HEK293 (cell line): ENCODE measurements around the gene KRT14.
"Not testable (repeated sequence)": the region's sequence is repeated elsewhere in the genome, so short reads cannot be mapped to it uniquely, and the experiment has no call there.

ENCODE experiments used
- CTCF ChIA-PET: fragments of 350-600 bp; formaldehyde crosslinking; extraction: SDS; loops from one replicate; lab custom pipeline; 2021; ENCODE audit warnings: antibody characterized with exemption; lab: Yijun Ruan, JAX
- POLR2A ChIA-PET: fragments of 300-600 bp; formaldehyde crosslinking; extraction: SDS; loops from one replicate; lab custom pipeline; 2020; ENCODE audit warnings: antibody characterized with exemption, inconsistent platforms; lab: Yijun Ruan, JAX
- H3K27ac ChIP-seq: fragments of 200-500 bp; sonication (Bioruptor generic); 2 replicates; pipeline ENCODE4 v1.5.1; 2014; ENCODE audit warnings: low read depth, low read length, control low read depth, inconsistent platforms; ENCODE audit errors: extremely low read depth
- H3K36me3 ChIP-seq, 2 experiments: fragments of 200-500 bp in 1 of 2; sonication (Bioruptor generic) in 1 of 2; 1 replicate in 1 of 2; 2 replicates in 1 of 2; pipeline ENCODE4 v1.5.1; 2014 to 2017; ENCODE audit warnings: inconsistent platforms in 2 of 2, low read length in 2 of 2; ENCODE audit not compliant: control insufficient read depth in 2 of 2, insufficient read depth in 1 of 2
- H3K4me1 ChIP-seq: fragments of 200-500 bp; sonication (Bioruptor generic); 2 replicates; pipeline ENCODE4 v1.5.1; 2014; ENCODE audit warnings: mild to moderate bottlenecking, low read length, inconsistent platforms; ENCODE audit not compliant: control insufficient read depth, insufficient read depth
- H3K4me3 ChIP-seq: 2 replicates; pipeline ENCODE4 v1.5.1; 2011; ENCODE audit warnings: low read depth, mild to moderate bottlenecking, control low read depth, low read length, moderate library complexity
- H3K9me3 ChIP-seq: fragments of 200-500 bp; sonication (Bioruptor generic); 2 replicates; pipeline ENCODE4 v1.5.1; 2014; ENCODE audit warnings: low read depth, low read length, inconsistent platforms; ENCODE audit not compliant: control insufficient read depth, insufficient read depth
- GLIS1 ChIP-seq: fragments of 450-650 bp; formaldehyde crosslinking; IDR thresholded peaks from 2 replicates; pipeline ENCODE4 v1.5.1; 2016; ENCODE audit warnings: missing biosample characterization, missing genetic modification characterization
- HOXC10 ChIP-seq: sonication (generic); formaldehyde crosslinking; IDR thresholded peaks from 2 replicates; pipeline ENCODE4 v1.8.1; 2023; ENCODE audit warnings: mild to moderate bottlenecking, missing genetic modification reagents
- PRDM10 ChIP-seq: fragments of 450-650 bp; formaldehyde crosslinking; IDR thresholded peaks from 2 replicates; pipeline ENCODE4 v1.5.1; 2016; ENCODE audit warnings: missing biosample characterization, missing genetic modification characterization
- RBAK ChIP-seq: fragments of 450-650 bp; formaldehyde crosslinking; IDR thresholded peaks from 2 replicates; pipeline ENCODE4 v1.5.1; 2016; ENCODE audit warnings: missing biosample characterization, missing genetic modification characterization
- SP3 ChIP-seq: fragments of 450-650 bp; formaldehyde crosslinking; IDR thresholded peaks from 2 replicates; pipeline ENCODE4 v1.5.1; 2016; ENCODE audit warnings: missing biosample characterization, missing genetic modification characterization
- TCF7L2 ChIP-seq: IDR thresholded peaks from 2 replicates; pipeline ENCODE4 v1.6.1; 2011; ENCODE audit warnings: low read depth, mild to moderate bottlenecking, inconsistent platforms, low read length, moderate library complexity, borderline replicate concordance
- ZBTB6 ChIP-seq: fragments of 450-650 bp; formaldehyde crosslinking; IDR thresholded peaks from 2 replicates; pipeline ENCODE4 v1.5.1; 2017; ENCODE audit warnings: missing biosample characterization, missing genetic modification characterization
- ZIC2 ChIP-seq: fragments of 450-650 bp; formaldehyde crosslinking; IDR thresholded peaks from 2 replicates; pipeline ENCODE4 v1.5.1; 2016; ENCODE audit warnings: missing biosample characterization, missing genetic modification characterization
- ZNF2 ChIP-seq: fragments of 450-650 bp; formaldehyde crosslinking; IDR thresholded peaks from 2 replicates; pipeline ENCODE4 v1.5.1; 2016; ENCODE audit warnings: missing biosample characterization, missing genetic modification characterization
- ZNF23 ChIP-seq: fragments of 450-650 bp; formaldehyde crosslinking; IDR thresholded peaks from 2 replicates; pipeline ENCODE4 v1.5.1; 2016; ENCODE audit warnings: missing biosample characterization, missing genetic modification characterization, borderline replicate concordance
- ZNF24 ChIP-seq: fragments of 450-650 bp; formaldehyde crosslinking; IDR thresholded peaks from 2 replicates; pipeline ENCODE4 v1.5.1; 2016; ENCODE audit warnings: missing biosample characterization, missing genetic modification characterization
- ZNF335 ChIP-seq: fragments of 450-650 bp; formaldehyde crosslinking; conservative IDR thresholded peaks from 2 replicates; pipeline ENCODE4 v1.5.1; 2016; ENCODE audit warnings: missing biosample characterization, missing genetic modification characterization
- ZNF350 ChIP-seq: fragments of 450-650 bp; formaldehyde crosslinking; IDR thresholded peaks from 2 replicates; pipeline ENCODE4 v1.5.0; 2017; ENCODE audit warnings: missing biosample characterization, mild to moderate bottlenecking, missing genetic modification characterization
- ZNF404 ChIP-seq: fragments of 450-650 bp; formaldehyde crosslinking; IDR thresholded peaks from 2 replicates; pipeline ENCODE4 v1.5.1; 2017; ENCODE audit warnings: missing biosample characterization, missing genetic modification characterization
- ZNF433 ChIP-seq: fragments of 450-650 bp; formaldehyde crosslinking; IDR thresholded peaks from 2 replicates; pipeline ENCODE4 v1.5.1; 2016; ENCODE audit warnings: missing biosample characterization, missing genetic modification characterization, low read depth
- ZNF621 ChIP-seq: fragments of 450-650 bp; formaldehyde crosslinking; IDR thresholded peaks from 2 replicates; pipeline ENCODE4 v1.5.1; 2017; ENCODE audit warnings: missing biosample characterization, missing genetic modification characterization
- ZNF791 ChIP-seq: fragments of 450-650 bp; formaldehyde crosslinking; IDR thresholded peaks from 2 replicates; pipeline ENCODE4 v1.5.1; 2016; ENCODE audit warnings: missing biosample characterization, missing genetic modification characterization

The KRT14 gene

GRCh38 chr17:41579484-41580243 is 7.0 kb downstream of the KRT14 start (continued):
- TF ChIP-seq SP3 (peak; percentile 46; the same call in 1 of the 2 replicates), ZNF23 (no peak), ZNF404 (tag by site-specific recombination) (no peak), ZBTB6 (tag by site-specific recombination) (no peak), RBAK (tag by site-specific recombination) (no peak), ZNF2 (tag by site-specific recombination) (no peak), ZNF791 (no peak), ZNF350 (no peak), PRDM10 (peak; percentile 84; the same call in 1 of the 2 replicates), ZNF433 (no peak), ZNF621 (tag by site-specific recombination) (no peak), HOXC10 (CRISPR knock-in tag) (no peak)

GRCh38 chr17:41578971-41579370 is 7.7 kb downstream of the KRT14 start:
- Histone ChIP-seq H3K4me1 (no peaks in the 10 kb centered on the region; the same call in 1 of the 2 replicates), H3K9me3 (no peaks in the 10 kb centered on the region), H3K36me3 (no peaks in the 10 kb centered on the region), H3K4me3 (no peak overlapping the region), H3K27ac (no peak overlapping the region)
- TF ChIP-seq ZNF335 (tag by site-specific recombination) (peak; percentile 55), TCF7L2 (no peak)
- ChIA-PET POLR2A (interaction anchor here (0.9 to 1.3 kb wide), 4 partner anchors 13 to 111 kb away, joined by 4 to 8 read pairs (median 6); partner anchors contain the start of gene EIF1), CTCF (interaction anchor here (0.6 to 2.9 kb wide), 36 partner anchors 8 to 1046 kb away, joined by 3 to 63 read pairs (median 3); partner anchors contain the start of gene KRTAP3-2)

GRCh38 chr17:41578538-41578937 is 8.2 kb downstream of the KRT14 start:
- TF ChIP-seq ZNF24 (tag by site-specific recombination) (peak; percentile 67; the same call in 1 of the 2 replicates), HOXC10 (CRISPR knock-in tag) (no peak)
- TF ChIP-seq, all 188 proteins: peak for 1
- Histone ChIP-seq H3K4me3 (no peak overlapping the region), H3K9me3 (no peaks in the 10 kb centered on the region), H3K4me1 (no peaks in the 10 kb centered on the region; the same call in 1 of the 2 replicates), H3K27ac (no peak overlapping the region), H3K36me3 (no peaks in the 10 kb centered on the region)
- POLR2A ChIA-PET, result no interaction called here
- CTCF ChIA-PET, result interaction anchor here (0.6 to 2.9 kb wide), 19 partner anchors 8 to 579 kb away, joined by 3 to 63 read pairs (median 4); partner anchors contain the start of gene KRTAP3-2

GRCh38 chr17:41576740-41577139 is 10.0 kb downstream of the KRT14 start:
- H3K36me3 ChIP-seq, H3K9me3 ChIP-seq, H3K4me1 ChIP-seq, H3K4me3 ChIP-seq, POLR2A ChIA-PET, H3K27ac ChIP-seq: not testable (repeated sequence)
- CTCF ChIA-PET, result interaction anchor here (2.1 to 14.3 kb wide), 3 partner anchors 27 to 87 kb away, joined by 16 to 115 read pairs (median 30); no protein-coding TSS in a partner anchor
- TF ChIP-seq GLIS1 (tag by site-specific recombination), result 0 out of 2 replicates have a peak, but pooled peaks have one; percentile 13
- TF ChIP-seq ZIC2, result 0 out of 2 replicates have a peak, but pooled peaks have one; percentile 17
